Subcutaneous adipose tissue (tissue), 4 donors: ENCODE results near the gene TAAR8. TPM values are rescaled to one million over a fixed set of nuclear protein-coding genes. Genes with fewer than 3 reads are reported as not detected.

Experiments
- small RNA-seq: library from RNA; depleted of rRNA; stranded (forward); fragments of <200 nt; gene quantifications from one replicate; pipeline ENCODE3, GENCODE V24; 2016
- total RNA-seq, 4 donors: library from RNA; depleted of rRNA; stranded (reverse); fragments of >200 nt; gene quantifications; one replicate each; pipeline ENCODE4 v1.1.0, GENCODE V29; 2016
- TF ChIP-seq, protein P1 (sequence below): fragments of 450-650 bp; IDR thresholded peaks from one replicate; pipeline ENCODE4 v1.5.1; 2016; ENCODE audit warnings: low read depth, mild to moderate bottlenecking, control low read depth, antibody characterized with exemption, moderate library complexity

Gene TAAR8
- total RNA-seq, 4 donors from 2014 or later = not detected

GRCh38 chr6:132584698-132585097, 32.2 kb downstream of the TAAR8 start:
- TF ChIP-seq, protein P1, sequence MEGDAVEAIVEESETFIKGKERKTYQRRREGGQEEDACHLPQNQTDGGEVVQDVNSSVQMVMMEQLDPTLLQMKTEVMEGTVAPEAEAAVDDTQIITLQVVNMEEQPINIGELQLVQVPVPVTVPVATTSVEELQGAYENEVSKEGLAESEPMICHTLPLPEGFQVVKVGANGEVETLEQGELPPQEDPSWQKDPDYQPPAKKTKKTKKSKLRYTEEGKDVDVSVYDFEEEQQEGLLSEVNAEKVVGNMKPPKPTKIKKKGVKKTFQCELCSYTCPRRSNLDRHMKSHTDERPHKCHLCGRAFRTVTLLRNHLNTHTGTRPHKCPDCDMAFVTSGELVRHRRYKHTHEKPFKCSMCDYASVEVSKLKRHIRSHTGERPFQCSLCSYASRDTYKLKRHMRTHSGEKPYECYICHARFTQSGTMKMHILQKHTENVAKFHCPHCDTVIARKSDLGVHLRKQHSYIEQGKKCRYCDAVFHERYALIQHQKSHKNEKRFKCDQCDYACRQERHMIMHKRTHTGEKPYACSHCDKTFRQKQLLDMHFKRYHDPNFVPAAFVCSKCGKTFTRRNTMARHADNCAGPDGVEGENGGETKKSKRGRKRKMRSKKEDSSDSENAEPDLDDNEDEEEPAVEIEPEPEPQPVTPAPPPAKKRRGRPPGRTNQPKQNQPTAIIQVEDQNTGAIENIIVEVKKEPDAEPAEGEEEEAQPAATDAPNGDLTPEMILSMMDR = no peak

GRCh38 chr6:132587424-132587823, 35.0 kb downstream of the TAAR8 start:
- TF ChIP-seq, protein P1 = no peak

- TF ChIP-seq, protein P1 = no peak
These were observed 37.0 kb downstream of the TAAR8 start, which contains the start of gene TAAR5 for GRCh38 chr6:132589454-132589853. Gene TAAR5, minus strand, starts transcription at chr6:132589741. Its CDS starts 55 bp downstream, at chr6:132589686.

DNA sequence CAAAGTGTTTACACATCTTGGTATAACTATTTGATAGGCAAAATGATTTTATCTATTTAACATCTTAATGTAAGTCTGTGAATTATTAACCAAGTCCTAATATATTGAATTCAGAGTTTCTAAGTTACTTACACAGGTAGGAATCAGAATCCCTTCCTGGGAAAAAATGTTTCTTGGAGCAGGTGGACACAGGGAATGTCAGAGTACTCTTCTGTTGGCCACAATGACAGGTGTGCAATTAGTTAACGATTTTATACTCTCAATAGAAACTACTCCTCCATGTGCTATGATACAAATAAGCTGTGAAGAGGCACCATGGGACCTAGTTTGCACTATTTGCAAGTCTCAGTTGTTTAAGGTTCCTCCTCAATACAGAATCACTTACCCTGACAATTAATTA, 37.9 kb downstream of the TAAR8 start:
- TF ChIP-seq, protein P1 = no peak

DNA sequence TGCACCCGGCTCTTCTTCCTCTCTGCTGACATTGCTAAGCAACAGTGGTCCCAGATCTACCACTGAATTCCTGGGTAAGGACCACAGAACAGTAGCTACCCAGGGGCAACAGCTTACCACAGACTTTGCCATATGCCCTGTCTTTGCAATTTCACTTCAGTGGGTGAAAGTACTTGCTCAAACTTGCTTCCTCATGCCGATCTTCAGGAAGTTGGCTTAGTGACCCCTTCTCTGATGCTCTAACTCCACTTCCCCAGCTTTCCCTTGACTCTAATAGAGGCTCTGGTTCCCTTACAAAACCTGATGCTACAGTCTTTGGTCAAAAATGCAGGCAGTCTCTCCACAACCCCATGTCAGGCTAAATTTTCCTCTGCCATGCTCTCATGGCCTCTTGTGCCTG, 40.4 kb downstream of the TAAR8 start:
- TF ChIP-seq, protein P1 = no peak

DNA sequence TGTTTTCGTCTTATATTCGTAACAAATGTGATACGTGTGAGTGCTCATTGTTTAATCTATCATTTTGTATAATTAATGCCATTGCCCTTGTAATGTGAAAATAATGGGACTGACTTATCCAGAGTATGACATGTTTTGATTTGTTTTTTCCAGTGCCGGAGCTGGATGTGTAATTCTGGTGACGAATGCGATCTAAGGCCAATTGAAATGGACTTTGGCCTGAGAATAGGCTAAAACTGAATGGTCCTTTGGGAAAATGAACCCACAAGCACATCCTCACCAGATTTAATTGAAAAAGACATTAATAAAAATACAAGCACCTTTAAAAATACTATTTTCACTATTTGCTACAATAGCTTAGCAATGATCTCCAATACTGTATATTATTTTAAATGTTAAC, 43.7 kb downstream of the TAAR8 start:
- TF ChIP-seq, protein P1 = no peak

- TF ChIP-seq, protein P1 = no peak
These were observed 46.0 kb downstream of the TAAR8 start for GRCh38 chr6:132598473-132598872.

Small RNAs within 50 kb of the gene (small RNA-seq; reads per million reads assigned to genes)
- not detected for gene TAAR7P

Other genes starting within 250 kb of the TAAR8 start
- 10 to 100 TPM in 1 of 4 donors, 1 to 10 TPM in 3; 1.5 to 12.4 (median 3.5) TPM for gene MOXD1, start 151.2 kb upstream of the TAAR8 start, total RNA-seq
- gene STX7, start 39.6 kb upstream of the TAAR8 start, total RNA-seq = 10 to 100 TPM; 38.4 to 94.7 (median 57.1) TPM
- gene TAAR9, start 14.4 kb upstream of the TAAR8 start, total RNA-seq = not detected
- gene TAAR6, start 17.6 kb downstream of the TAAR8 start, total RNA-seq = not detected
- not detected for gene TAAR5, start 37.1 kb downstream of the TAAR8 start, total RNA-seq
- not detected for gene TAAR2, start 71.6 kb downstream of the TAAR8 start, total RNA-seq
- gene TAAR1, start 106.5 kb downstream of the TAAR8 start, total RNA-seq = not detected
- gene VNN1, start 161.4 kb downstream of the TAAR8 start, total RNA-seq = 10 to 100 TPM in 1 of 4 donors, 1 to 10 TPM in 3; 4.5 to 41.6 (median 7.0) TPM
- 100 to 1,000 TPM in 1 of 4 donors, 10 to 100 TPM in 1, 1 to 10 TPM in 2; 2.8 to 122 (median 21.6) TPM for gene VNN2, start 205.2 kb downstream of the TAAR8 start, total RNA-seq
- 10 to 100 TPM; 13.4 to 42.0 (median 19.5) TPM for gene SLC18B1, start 246.0 kb downstream of the TAAR8 start, total RNA-seq